HCT116 (cell line): ENCODE measurements around the gene METRN.

ENCODE experiments used
- CTCF ChIP-seq, 3 experiments: fragments of 200-600 bp in 1 of 3; sonication (generic) in 1 of 3; IDR thresholded peaks in 2 of 3; conservative IDR thresholded peaks in 1 of 3; 2 replicates each; pipeline ENCODE4 v1.5.1; 2012 to 2017; ENCODE audit warnings: low read depth in 2 of 3, low read length in 2 of 3, antibody characterized with exemption in 1 of 3, borderline replicate concordance in 1 of 3, control low read depth in 1 of 3, mild to moderate bottlenecking in 1 of 3, mixed read lengths in 1 of 3, mixed run types in 1 of 3, moderate library complexity in 1 of 3; ENCODE audit not compliant: insufficient read depth in 1 of 3
- EZH2 ChIP-seq: fragments of 200-600 bp; sonication (generic); IDR thresholded peaks from 2 replicates; pipeline ENCODE4 v1.6.1; 2017; ENCODE audit warnings: antibody characterized with exemption, mixed run types
- EZH2phosphoT487 ChIP-seq: fragments of 200-600 bp; IDR thresholded peaks from 2 replicates; pipeline ENCODE4 v1.6.1; 2018; ENCODE audit warnings: antibody characterized with exemption, borderline replicate concordance
- POLR2A ChIP-seq: IDR thresholded peaks from 2 replicates; pipeline ENCODE4 v1.7.0; 2011; ENCODE audit warnings: borderline replicate concordance; ENCODE audit not compliant: insufficient read depth, insufficient read length; ENCODE audit errors: extremely low read depth
- SIN3A ChIP-seq: IDR thresholded peaks from 2 replicates; pipeline ENCODE4 v1.6.1; 2012; ENCODE audit warnings: low read depth
- YY1 ChIP-seq: IDR thresholded peaks from 2 replicates; pipeline ENCODE4 v1.6.1; 2011; ENCODE audit warnings: low read length, low read depth, moderate library complexity, mild to moderate bottlenecking; ENCODE audit not compliant: insufficient replicate concordance; ENCODE audit errors: extremely low read depth
- ZNF274 ChIP-seq: fragments of 200-500 bp; sonication (Bioruptor generic); IDR thresholded peaks from 2 replicates; pipeline ENCODE4 v1.6.1; 2014; ENCODE audit warnings: mild to moderate bottlenecking, low read depth, low read length, inconsistent platforms

DNA sequence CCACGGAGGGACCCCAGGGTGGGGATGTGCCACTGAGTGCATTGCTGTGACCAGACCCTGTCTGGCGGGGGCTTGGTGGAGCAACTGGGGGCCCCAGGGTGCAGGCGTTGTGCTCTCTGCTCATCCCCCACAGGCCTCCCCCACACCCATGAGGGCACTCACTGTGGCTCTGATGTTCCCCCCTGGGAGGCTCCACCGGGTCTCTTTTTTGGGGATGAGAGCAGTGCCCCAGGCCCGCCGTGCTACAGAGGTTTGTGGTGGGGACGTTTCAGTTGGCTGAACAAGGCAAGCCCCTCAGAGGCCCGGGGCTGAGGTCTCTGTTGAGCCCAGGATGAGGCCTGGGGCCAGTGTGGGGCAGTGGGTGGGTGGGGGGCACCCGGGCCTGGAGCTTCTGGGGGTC lies 8.8 kb downstream of the METRN start:
- no peak for TF ChIP-seq YY1
- no peak for TF ChIP-seq CTCF (IDR thresholded peaks at IDR 0.05 in 2 of 3, conservative IDR thresholded peaks at IDR 0.05 in 1 of 3; ENCODE audit: borderline replicate concordance in 1 of 3, insufficient read depth in 1 of 3, low read depth in 2 of 3, low read length in 2 of 3)
- TF ChIP-seq POLR2A = no peak
- TF ChIP-seq EZH2 = no peak
- no peak for TF ChIP-seq SIN3A
- TF ChIP-seq ZNF274 = no peak
- no peak for TF ChIP-seq EZH2phosphoT487
